Cardiac muscle cell (in vitro differentiated cells and primary cell): ENCODE results near the gene TANGO6. TPM values are rescaled to one million over a fixed set of nuclear protein-coding genes. Genes with fewer than 3 reads are reported as not detected.

Experiments used
- DNase-seq, 2 donors: peaks; one replicate each; pipeline versions ENCODE4 v3.0.0 to v3.0.0-alpha.2; 2010 to 2017; ENCODE audit warnings: low read depth in 1 of 2, low spot score in 1 of 2
- H3K27ac ChIP-seq: fragments of 200-600 bp; sonication (generic); 2 replicates; pipeline ENCODE4 v1.5.1; 2016
- H3K27me3 ChIP-seq: fragments of 200-600 bp; sonication (generic); 2 replicates; pipeline ENCODE4 v1.6.0; 2016; ENCODE audit warnings: control low read depth
- H3K36me3 ChIP-seq: fragments of 200-600 bp; sonication (generic); 2 replicates; pipeline ENCODE4 v1.5.1; 2016; ENCODE audit warnings: control low read depth
- H3K4me1 ChIP-seq: fragments of 200-600 bp; sonication (generic); 2 replicates; pipeline ENCODE4 v1.8.1; 2017; ENCODE audit warnings: low read depth, mild to moderate bottlenecking, mixed run types
- H3K4me3 ChIP-seq: fragments of 200-600 bp; sonication (generic); 2 replicates; pipeline ENCODE4 v1.5.1; 2016; ENCODE audit warnings: mild to moderate bottlenecking
- H3K9me3 ChIP-seq: fragments of 200-600 bp; sonication (generic); 2 replicates; pipeline ENCODE4 v1.5.1; 2017; ENCODE audit warnings: low read depth, mild to moderate bottlenecking, control low read depth
- CTCF ChIP-seq: IDR thresholded peaks from 2 replicates; pipeline ENCODE4 v1.5.1; 2012; ENCODE audit warnings: low read depth, mild to moderate bottlenecking, low read length
- polyA plus RNA-seq: library from polyadenylated mRNA; unstranded; fragments of >200 nt; fragmentation: Nextera tagmentation; extraction: Ambion mirVana; gene quantifications from 2 replicates; pipeline ENCODE4 v1.2.1, GENCODE V29; 2016
- total RNA-seq: library from RNA; depleted of rRNA; stranded (reverse); fragments of >200 nt; gene quantifications from 2 replicates; pipeline ENCODE4 v1.2.3, GENCODE V29; 2016

Gene TANGO6
- total and polyA plus RNA-seq, 2 experiments from 2014 or later, result 5.4 to 8.9 TPM

GRCh38 chr16:68909099-68909733 is 65.9 kb downstream of the TANGO6 start:
- Histone ChIP-seq H3K4me1 (no peaks in the 10 kb centered on the region), H3K27me3 (no peaks in the 10 kb centered on the region), H3K9me3 (no peaks in the 10 kb centered on the region), H3K27ac (no peak overlapping the region), H3K36me3 (no peaks in the 10 kb centered on the region), H3K4me3 (no peak overlapping the region)
- TF ChIP-seq CTCF, result no peak
- DNase-seq, result no peak

- Histone ChIP-seq H3K27me3 (no peaks in the 10 kb centered on the region), H3K27ac (no peak overlapping the region), H3K36me3 (no peaks in the 10 kb centered on the region), H3K4me3 (no peak overlapping the region), H3K4me1 (no peaks in the 10 kb centered on the region), H3K9me3 (no peaks in the 10 kb centered on the region)
- DNase-seq, result no peak
- no peak for TF ChIP-seq CTCF
Observed at GRCh38 chr16:68910051-68910450, 66.7 kb downstream of the TANGO6 start.

- Histone ChIP-seq H3K9me3 (no peaks in the 10 kb centered on the region), H3K27me3 (no peaks in the 10 kb centered on the region), H3K4me1 (no peaks in the 10 kb centered on the region), H3K36me3 (no peaks in the 10 kb centered on the region), H3K27ac (no peak overlapping the region), H3K4me3 (no peak overlapping the region)
- TF ChIP-seq CTCF, result no peak
- peak in 1 of 2 donors; percentile 22 for DNase-seq
Observed at GRCh38 chr16:68915589-68915988, 72.3 kb downstream of the TANGO6 start.

GRCh38 chr16:68917541-68917940 is 74.2 kb downstream of the TANGO6 start:
- no peak for TF ChIP-seq CTCF

GRCh38 chr16:68920349-68920748 is 77.0 kb downstream of the TANGO6 start:
- no peaks in the 10 kb centered on the region for H3K9me3 ChIP-seq
- H3K36me3 ChIP-seq, result no peaks in the 10 kb centered on the region
- no peak overlapping the region for H3K4me3 ChIP-seq
- no peak for TF ChIP-seq CTCF
- H3K27me3 ChIP-seq, result no peaks in the 10 kb centered on the region
- H3K27ac ChIP-seq, result no peak overlapping the region
- H3K4me1 ChIP-seq, result no peaks in the 10 kb centered on the region
- no peak for DNase-seq

More at GRCh38 chr16:68917541-68917940, 74.2 kb downstream of the TANGO6 start:
- no peak for DNase-seq
- Histone ChIP-seq H3K4me1 (no peaks in the 10 kb centered on the region), H3K27ac (no peak overlapping the region), H3K4me3 (no peak overlapping the region), H3K36me3 (no peaks in the 10 kb centered on the region), H3K27me3 (no peaks in the 10 kb centered on the region), H3K9me3 (no peaks in the 10 kb centered on the region)
